ENCODE data around the gene ANXA2.

Gene ANXA2

GRCh38 chr15:60369696-60370095 is 28.1 kb downstream of the ANXA2 start:
- DNase-seq (ENCODE audit: low read depth) = no peak

- no peak for DNase-seq (ENCODE audit: low read depth)
These were observed 33.2 kb downstream of the ANXA2 start for GRCh38 chr15:60364612-60364924.

- DNase-seq (ENCODE audit: low read depth) = no peak
These were observed 33.7 kb downstream of the ANXA2 start for GRCh38 chr15:60363903-60364611.

GRCh38 chr15:60363087-60363549 is 34.7 kb downstream of the ANXA2 start:
- no peak for DNase-seq (ENCODE audit: low read depth)

GRCh38 chr15:60362321-60363086 is 35.3 kb downstream of the ANXA2 start:
- no peak for DNase-seq (ENCODE audit: low read depth)

- DNase-seq (ENCODE audit: low read depth) = peak; percentile 22
These were observed 38.0 kb downstream of the ANXA2 start for GRCh38 chr15:60359738-60360137.

GRCh38 chr15:60358935-60359682 is 38.7 kb downstream of the ANXA2 start:
- no peak for DNase-seq (ENCODE audit: low read depth)

- no peak for DNase-seq (ENCODE audit: low read depth)
These were observed 41.0 kb downstream of the ANXA2 start for GRCh38 chr15:60356832-60357231.

- DNase-seq (ENCODE audit: low read depth) = no peak
These were observed 42.5 kb downstream of the ANXA2 start for GRCh38 chr15:60355148-60355857.

GRCh38 chr15:60353245-60353920 is 44.4 kb downstream of the ANXA2 start:
- DNase-seq (ENCODE audit: low read depth) = no peak

GRCh38 chr15:60352525-60352924 is 45.3 kb downstream of the ANXA2 start:
- DNase-seq (ENCODE audit: low read depth) = no peak

- DNase-seq (ENCODE audit: low read depth) = no peak
These were observed 46.7 kb downstream of the ANXA2 start for GRCh38 chr15:60351066-60351465.

- no peak for DNase-seq (ENCODE audit: low read depth)
These were observed 47.7 kb downstream of the ANXA2 start for GRCh38 chr15:60350108-60350507.

GRCh38 chr15:60349589-60349988 is 48.2 kb downstream of the ANXA2 start:
- DNase-seq (ENCODE audit: low read depth) = no peak

- DNase-seq (ENCODE audit: low read depth) = no peak
These were observed 50.2 kb downstream of the ANXA2 start for GRCh38 chr15:60347480-60348049.

GRCh38 chr15:60346653-60347052 is 51.1 kb downstream of the ANXA2 start:
- no peak for DNase-seq (ENCODE audit: low read depth)

GRCh38 chr15:60346077-60346476 is 51.7 kb downstream of the ANXA2 start:
- DNase-seq (ENCODE audit: low read depth) = no peak

- no peak for DNase-seq (ENCODE audit: low read depth)
These were observed 52.2 kb downstream of the ANXA2 start for GRCh38 chr15:60345598-60345997.

- DNase-seq (ENCODE audit: low read depth) = no peak
These were observed 52.8 kb downstream of the ANXA2 start for GRCh38 chr15:60344987-60345386.

- DNase-seq (ENCODE audit: low read depth) = no peak
These were observed 53.3 kb downstream of the ANXA2 start for GRCh38 chr15:60344461-60344860.

GRCh38 chr15:60343221-60343970 is 54.4 kb downstream of the ANXA2 start:
- DNase-seq (ENCODE audit: low read depth) = no peak
